HTR-8/SVneo (cell line): ENCODE data around the gene ADD1.
A peak's percentile ranks its signal among the peaks of the same experiment; 100 is the strongest.
"Not testable (repeated sequence)": the region's sequence is repeated elsewhere in the genome, so short reads cannot be mapped to it uniquely, and the experiment has no call there.

Source experiments
- DNase-seq: peaks from one replicate; pipeline ENCODE4 v3.0.0; 2011; ENCODE audit warnings: low spot score, mixed read lengths; ENCODE audit not compliant: insufficient read length
- FAIRE-seq: peaks from 2 replicates; lab custom pipeline; 2011; peaks lifted over from hg19 to GRCh38; lab: Jason Lieb, UNC

Gene ADD1

DNA sequence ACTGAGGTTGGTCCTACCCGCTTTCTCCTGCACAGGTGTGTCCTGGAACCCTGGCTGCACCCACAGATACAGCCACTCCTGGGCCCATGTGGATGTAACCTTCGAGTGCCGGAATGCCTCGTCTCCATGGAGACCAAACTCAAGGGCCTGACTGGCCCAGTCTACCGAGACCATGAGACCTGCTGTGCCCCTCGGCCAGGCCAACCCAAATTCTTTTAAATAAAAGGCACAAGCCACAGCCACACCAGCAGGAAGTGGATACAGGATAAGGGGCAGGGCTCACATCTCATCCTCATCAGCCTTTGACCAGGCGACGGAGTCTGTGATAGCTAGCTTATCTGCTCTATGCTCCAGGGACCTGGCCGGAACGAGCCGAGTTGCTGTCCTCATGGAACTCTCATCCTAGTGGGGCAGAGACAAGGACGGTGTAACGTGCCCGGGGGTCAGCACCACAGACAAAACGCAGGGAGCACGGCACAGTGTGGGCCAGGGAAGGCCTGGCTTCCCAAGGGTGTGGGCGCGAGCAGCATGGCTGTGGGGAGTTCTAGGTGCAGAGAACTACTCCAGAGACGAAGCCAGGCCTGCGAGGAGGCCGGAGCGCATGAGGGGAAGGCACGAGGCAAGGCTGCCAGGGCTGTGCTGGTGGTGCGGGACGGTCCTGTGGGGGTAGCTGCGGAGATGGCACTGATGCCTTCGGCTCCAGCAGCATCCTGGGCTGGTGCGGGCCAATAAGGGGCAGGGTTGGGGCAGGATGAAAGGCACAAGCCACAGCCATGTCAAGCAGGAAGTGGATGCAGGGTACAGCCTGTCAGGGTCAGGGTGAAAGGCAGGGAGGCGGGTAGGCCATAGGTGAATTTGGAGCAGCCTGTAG, 96.9 kb downstream of the ADD1 start:
- no peak for DNase-seq
- no peak for FAIRE-seq

DNA sequence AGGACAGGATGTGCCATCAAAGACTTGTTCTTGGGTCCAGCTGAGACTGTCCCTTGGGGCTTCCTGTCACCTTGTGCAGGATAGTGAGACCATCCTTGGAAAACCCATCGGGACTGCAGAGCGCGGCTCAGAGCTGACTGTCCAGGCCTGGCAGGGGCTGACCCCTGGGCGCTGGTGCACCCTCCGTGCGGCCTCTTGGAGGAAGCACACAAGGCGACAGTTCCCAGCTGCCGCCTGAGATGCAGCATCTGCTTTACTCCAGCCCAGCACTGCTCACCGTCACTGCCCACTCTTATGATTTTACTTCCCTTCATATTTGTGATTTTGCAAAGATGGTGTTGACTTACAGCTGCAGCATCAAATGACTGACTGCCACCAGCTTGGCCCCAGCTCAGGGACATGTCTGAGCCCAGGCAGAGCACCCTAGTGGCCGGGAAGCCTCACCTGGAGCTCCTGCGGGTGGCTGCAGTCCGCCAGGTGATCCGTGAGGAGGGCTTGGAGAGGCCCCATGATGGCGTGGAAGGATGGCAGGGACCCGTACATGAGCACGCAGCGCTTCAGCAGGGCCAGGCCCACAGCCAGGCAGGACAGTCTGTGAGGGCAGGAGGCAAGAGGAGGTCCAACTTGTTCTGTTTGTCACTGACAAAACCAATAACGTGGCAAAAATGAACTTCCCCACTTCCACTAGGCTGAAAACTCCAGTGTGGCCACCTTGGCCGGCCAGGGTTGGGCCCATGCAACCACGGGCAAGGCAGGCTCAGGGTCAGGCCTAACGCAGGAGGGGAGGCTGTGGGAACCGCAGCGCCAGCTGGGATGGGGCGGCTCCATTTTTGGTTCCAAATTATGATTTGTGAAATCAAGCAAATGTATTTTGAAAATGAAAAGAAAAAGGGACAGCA, 97.7 kb downstream of the ADD1 start:
- FAIRE-seq (no peak), DNase-seq (no peak)

DNA sequence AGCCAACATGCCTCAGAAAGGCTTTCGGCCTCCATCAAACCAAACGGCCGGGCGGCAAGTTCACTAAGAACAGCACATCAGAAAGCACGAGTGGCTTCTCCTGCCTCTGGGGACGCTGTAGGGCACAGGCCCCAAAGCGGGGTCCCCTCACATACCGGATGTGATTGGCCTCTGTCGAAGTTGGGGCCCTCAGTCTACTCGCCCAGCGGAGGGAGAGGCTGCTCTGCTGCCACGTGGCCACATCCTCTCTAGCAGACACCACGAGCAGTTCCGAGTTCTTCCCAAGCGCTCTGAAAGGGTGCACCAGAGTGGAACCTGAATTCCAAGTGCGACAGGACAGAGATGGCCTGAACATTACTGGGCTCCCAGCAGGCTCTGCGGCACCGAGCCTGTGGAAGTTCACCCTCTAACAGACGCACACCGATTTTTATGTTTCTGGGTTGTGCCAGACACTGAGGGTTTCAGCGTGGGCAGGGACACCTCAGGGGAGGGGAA, 98.4 kb downstream of the ADD1 start:
- no peak for FAIRE-seq
- no peak for DNase-seq

DNA sequence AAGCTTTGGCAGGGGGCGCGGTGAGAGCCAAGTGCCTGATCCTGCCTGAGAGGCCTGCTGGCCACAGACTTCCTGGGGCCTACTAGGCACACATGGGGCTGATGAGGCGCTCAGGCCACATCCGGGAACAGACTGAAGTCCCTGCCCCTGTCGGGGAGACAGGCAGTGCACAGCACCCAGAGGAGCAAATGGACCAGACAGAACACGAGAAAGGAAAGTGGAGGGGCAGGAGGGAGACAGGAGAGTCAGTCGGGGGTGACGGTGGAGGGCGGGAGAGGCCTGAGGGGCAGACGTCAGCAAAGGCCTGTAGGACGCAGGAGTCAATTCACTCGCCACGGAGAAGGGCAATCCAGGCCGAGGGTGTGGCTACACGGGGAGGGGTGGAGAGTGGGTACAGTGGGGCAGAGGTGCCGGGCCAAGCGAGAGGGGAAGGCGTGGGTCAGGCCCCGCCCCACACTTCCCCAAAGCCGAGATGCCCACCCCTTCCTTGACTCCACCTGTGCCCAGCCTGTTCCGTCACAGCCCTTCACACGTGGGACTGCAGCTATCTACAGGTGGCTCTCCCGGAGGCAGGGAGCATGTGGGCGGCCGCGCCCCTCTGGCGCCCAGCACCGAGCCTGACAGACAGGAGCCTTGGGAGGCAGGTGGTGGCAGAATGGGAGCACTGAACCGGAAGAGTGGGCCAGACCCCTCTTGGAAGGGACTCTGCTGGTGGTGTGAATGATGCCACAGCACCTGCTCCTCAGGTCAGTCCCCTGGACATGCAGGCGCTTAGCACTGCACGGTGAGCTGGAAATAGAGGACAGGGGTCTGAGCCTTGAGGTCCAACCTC, 99.1 kb downstream of the ADD1 start:
- FAIRE-seq: no peak

DNA sequence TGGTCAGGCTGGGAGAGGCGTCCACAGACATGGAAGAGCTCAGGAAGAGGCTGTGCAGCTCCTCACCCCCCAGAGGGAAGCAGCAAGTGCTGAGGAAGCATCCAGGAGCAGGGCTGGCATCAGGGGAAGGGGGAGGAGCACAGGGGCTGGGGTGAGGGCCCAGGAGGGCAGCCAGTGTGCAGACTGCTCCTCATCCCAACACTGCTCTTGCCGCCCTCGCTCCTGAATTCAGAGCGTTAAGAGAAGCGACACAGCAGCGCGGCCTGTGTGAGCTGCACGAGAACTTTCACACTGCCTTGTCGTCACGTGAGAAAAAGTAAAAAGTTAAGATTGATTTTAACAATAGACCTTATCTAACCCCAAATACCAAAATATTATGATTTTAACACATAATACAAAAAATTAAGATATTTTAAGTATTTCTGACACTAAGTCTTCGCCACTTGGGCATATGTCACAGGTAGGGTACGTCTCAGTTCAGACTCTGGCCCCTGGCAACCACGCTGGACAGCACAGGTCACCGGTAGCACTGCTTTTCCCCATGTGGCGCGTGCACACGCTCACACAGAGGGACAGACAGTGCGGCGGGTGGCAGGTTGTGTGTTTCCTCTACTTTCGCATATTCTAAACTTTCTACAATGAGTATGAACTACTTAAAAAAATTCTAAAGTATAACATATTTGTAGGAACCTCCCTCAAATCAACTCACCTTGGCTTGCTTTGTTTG, 99.9 kb downstream of the ADD1 start:
- DNase-seq: no peak
- FAIRE-seq: no peak

More for the DNA sequence above, 99.1 kb downstream of the ADD1 start:
- DNase-seq: no peak

DNA sequence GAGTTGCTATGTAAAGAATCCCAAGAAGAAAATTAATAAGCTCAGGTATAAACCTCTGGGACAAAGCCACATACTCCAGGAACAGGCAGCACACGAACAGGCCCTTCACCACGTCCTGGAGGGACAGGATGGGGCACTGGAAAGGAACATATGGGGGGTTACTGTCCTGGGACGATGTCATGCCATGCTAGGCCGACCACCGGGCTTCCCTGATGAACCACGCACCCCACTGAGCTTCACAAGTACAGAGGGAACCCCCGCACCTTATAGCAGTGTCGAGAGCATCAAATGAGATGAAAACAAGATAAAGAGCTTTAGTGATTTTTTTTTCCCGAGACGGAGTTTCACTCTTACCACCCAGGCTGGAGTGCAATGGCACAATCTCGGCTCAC, 100.4 kb downstream of the ADD1 start:
- DNase-seq (no peak), FAIRE-seq (no peak)

DNA sequence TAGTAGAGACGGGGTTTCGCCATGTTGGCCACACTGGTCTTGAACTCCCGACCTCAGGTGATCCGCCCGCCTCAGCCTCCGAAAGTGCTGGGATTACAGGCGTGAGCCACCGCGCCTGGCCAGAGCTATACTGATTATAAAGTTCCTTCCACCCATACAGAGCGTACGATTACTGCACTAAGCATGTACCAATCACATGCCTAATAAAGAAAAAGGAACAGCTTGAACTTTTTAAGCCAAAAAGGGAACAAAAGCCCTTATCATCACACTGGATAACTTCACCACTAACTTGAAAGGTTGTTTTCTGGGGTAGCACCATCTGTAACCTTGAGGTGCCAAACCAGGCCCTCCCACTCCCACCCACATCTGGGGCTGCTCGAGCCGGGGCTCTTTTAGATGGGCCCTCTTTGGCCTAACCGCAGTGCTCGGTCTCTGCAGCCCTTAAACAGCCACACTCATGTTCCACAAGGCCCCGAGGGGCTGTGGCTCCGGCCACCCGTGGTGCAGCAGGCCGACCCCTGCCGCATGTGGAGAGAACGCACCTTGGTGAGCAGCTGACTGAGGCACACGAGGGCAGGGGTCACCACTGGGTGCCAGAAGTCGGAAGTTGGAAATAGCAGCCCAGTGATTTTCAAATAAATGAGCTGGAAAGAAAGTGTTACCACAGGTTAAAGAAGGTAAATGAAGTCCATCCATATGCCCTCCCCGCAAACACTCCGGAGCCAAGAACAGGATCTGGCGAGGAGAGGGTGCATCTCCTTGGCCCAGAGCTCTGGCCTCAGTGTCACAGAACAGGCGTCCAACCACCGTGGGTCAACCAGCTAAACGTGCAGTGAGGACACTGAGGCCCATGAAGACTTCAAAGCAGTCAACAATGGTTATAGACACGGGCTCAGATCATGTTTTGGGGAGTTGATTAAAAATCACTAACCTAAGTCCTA, 101.2 kb downstream of the ADD1 start:
- no peak for FAIRE-seq
- DNase-seq: no peak

DNA sequence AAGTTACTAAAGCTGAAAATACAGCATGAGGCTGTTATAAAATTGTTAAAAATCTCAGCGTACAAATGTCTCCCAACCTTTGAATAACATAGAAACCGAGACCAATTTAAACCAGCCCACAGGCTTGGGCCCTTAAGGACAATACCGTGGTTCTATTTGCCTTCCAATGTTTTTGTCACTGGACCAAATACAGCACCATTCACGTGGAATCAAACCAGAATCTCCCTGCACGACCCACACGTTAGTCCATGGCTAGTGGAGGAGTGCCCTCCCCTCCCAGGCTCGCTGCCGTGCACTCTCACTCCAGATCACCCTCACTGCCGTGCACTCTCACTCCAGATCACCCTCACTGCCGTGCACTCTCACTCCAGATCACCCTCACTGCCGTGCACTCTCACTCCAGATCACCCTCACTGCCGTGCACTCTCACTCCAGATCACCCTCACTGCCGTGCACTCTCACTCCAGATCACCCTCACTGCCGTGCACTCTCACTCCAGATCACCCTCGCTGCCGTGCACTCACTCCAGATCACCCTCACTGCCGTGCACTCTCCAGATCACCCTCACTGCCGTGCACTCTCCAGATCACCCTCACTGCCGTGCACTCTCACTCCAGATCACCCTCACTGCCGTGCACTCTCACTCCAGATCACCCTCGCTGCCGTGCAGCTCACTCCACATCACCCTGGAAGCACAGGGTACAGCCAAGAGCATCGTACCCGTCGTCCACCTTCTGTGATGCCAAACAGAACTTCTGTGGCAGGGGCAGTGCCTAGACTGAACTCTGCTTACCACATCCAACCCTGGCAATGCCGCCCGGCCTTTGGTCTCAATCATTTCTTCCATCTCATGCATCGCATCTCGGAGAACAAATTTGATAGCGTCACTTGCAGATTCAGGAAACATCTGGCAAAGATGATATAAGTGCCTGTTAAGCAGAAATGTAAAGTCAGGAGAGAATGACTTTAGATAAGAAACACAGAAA, 102.3 kb downstream of the ADD1 start:
- FAIRE-seq: peak; percentile 28
- DNase-seq: not testable (repeated sequence)

DNA sequence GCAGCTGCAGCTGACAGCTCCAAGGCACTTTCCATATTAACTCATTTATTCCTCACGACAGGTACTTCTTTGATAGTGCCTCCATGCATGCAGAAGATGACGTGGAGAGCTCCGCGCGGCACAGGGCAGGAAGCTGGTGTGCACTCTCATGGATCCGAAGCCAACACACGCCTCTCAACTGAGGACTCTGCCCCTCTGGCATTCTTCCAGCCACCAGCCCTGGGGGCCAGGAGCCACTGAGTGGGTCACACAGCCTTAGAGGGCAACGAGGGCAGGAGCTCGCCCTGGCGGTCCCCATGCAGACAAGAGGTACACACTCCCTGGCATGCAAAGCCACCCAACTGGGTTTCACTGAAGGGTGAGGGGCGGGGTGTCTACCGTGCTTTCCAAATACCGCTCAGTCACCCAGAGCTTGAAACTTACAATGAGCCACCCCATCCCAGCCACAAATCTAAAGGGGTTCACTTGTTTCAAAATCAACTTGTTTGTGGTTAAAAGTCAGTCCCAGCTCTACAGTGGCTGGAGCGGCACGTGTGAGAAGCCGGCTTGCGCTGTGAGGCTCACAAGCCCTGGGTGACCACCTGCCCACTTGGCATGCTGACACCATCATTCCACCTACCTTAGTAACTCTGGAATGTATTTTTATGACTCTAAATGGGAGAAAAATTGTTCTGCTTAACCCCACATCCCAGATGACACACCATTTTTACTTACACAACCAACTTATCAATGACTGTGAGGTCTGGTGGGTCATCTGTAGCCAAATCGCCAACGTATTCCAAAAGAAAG, 103.4 kb downstream of the ADD1 start:
- FAIRE-seq (no peak), DNase-seq (no peak)

DNA sequence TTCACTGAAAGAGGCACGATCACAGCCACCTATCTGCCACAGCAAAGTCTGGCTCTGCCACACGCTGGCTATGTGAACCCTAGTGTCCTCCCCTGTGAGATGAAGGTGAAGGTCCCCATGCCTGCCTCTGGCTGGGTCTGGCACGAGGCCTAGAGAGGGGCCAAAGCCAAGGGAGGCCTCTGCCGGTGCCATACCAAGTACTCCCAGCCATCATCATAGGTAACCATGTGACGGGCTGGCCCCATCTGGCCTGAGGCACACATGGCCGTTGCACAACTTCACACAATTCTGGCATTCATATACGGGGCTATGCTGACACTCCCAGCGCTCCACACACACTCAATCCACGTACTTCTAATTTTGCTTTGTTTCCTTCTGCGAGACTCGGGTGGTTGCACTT, 104.3 kb downstream of the ADD1 start:
- FAIRE-seq: no peak
- no peak for DNase-seq

DNA sequence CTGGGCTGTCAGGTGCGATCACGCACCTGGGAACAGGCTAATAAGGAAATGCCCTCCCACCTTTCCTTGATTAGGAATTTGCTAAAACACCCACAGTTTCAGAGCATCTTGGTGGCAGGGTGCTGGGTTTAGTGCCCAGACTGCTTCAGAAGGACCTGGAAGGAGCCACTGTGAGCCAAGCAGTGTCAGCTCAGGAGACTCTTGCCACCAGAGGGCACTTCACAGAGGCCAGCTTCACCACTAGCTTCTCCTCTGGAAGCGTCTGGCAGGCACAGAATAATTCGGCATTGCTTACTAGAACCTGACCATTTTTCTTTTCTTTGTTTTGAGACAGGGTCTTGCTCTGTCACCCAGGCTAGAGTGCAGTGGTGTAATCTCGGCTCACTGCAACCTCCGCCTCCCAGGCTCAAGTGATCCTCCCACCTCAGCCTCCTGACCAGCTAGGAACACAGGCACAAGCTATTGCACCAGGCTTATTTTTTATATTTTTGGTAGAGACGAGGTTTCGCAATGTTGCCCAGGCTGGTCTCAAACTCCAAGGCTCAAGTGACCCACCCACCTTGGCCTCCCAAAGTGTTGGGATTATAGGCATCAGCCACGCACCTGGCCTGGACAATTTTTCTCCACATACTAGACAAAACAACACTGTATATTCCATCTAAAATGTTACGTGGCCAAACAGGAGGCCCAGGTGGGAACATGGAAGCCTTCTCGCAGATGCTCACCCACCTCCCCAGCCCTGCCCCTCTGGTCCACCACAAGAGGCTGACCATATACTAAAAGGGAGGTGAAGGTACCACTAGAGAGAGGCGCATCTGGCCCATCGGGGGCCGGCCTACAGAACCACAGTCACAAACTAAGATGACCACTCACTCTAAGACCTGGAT, 105.5 kb downstream of the ADD1 start:
- FAIRE-seq (no peak), DNase-seq (no peak)

DNA sequence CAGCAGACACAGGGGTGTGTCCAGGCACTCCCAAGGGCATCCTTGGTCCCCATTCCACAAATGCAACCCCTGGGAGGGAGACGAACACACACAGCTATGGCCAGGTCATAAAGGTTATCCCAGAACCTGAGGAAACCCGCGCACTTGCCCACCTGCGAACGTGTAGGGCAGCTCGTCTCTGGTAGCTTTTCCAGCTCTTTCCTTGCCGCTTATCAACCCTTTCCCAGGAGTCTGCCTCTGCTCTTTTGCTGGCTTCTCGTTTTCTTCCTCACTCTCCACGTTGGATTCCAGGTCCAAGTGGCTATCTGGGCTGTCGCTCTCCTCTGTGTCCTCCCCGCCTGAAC, 106.1 kb downstream of the ADD1 start:
- DNase-seq: no peak
- no peak for FAIRE-seq

DNA sequence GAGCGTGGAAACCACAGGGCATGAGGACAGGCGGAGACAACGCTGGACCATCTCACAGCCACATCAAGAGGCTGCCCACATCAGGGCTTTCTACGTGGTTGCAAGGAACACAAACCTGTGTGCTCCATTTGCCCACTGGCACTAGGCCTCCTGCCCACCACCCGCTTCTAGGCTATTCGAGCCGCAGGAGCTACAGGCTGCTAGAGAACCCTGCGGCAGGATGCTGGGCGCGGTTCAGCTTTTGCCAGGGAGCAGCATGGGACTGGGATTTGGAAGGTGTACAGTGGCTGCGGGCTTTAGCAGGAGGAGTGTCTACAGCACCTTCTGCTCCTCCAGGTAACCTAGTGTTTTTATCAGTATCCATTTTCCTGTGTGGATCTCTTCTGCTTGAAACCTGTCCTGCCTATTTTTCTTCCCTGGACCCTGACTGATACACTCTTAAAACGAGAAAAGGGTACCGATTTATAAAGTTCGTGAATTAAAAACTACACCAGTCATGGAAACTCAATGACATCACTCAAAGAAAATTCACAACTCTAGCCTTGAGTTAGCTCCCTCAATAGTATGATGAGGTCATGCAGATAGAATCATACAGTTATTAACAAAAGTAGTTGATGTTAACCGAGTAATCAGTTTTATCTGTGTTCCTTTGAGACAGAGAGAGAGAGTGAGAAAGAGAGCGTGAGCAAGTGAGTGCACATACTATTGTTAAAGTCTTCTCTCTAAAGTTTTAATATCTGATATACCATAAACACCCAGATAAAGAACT, 106.8 kb downstream of the ADD1 start:
- FAIRE-seq (no peak), DNase-seq (no peak)

DNA sequence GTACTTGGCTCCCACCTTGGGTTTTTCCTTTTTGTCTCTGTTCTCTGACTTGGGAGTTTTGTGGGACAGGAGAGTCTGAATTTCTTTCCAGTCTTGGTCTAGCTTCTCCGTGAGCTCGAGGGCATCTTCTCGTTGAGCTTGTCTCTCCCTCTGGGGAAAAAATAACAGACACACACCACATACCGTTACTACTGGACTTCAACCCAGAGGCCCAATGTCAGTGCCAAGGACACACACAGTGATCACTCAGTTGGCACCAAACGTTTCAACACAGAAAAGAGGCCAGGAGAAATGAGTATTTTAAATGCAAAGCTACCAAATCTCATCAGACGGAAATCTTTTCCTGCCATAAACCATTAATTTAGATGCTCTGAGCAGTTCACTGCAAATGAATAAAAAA, 109.9 kb downstream of the ADD1 start:
- DNase-seq: no peak
- no peak for FAIRE-seq
